IMR-90 (cell line): Measurements from ENCODE around the gene CFDP1.

Source experiments
- BHLHE40 ChIP-seq: fragments of 150-350 bp; IDR thresholded peaks from 2 replicates; pipeline ENCODE4 v1.6.1; 2016; ENCODE audit warnings: mild to moderate bottlenecking, low read depth, low read length
- CEBPB ChIP-seq: IDR thresholded peaks from 2 replicates; pipeline ENCODE4 v1.6.1; 2012; ENCODE audit warnings: low read depth, low read length, improper control_type of control experiment
- CTCF ChIP-seq: conservative IDR thresholded peaks from 2 replicates; pipeline ENCODE4 v1.5.1; 2012; ENCODE audit warnings: mild to moderate bottlenecking, low read depth, low read length, improper control_type of control experiment
- MAFK ChIP-seq: IDR thresholded peaks from 2 replicates; pipeline ENCODE4 v1.6.1; 2012; ENCODE audit warnings: low read depth, low read length, improper control_type of control experiment
- MAZ ChIP-seq: IDR thresholded peaks from 2 replicates; pipeline ENCODE4 v1.6.1; 2012; ENCODE audit warnings: low read depth, mild to moderate bottlenecking, low read length, improper control_type of control experiment, moderate library complexity, borderline replicate concordance
- MXI1 ChIP-seq: IDR thresholded peaks from 2 replicates; pipeline ENCODE4 v1.6.1; 2012; ENCODE audit warnings: low read depth, mild to moderate bottlenecking, low read length, moderate library complexity, borderline replicate concordance
- NFE2L2 ChIP-seq: fragments of 150-350 bp; IDR thresholded peaks from 2 replicates; pipeline ENCODE4 v1.6.1; 2016; ENCODE audit warnings: low read depth, mild to moderate bottlenecking, low read length
- POLR2A ChIP-seq: IDR thresholded peaks from 2 replicates; pipeline ENCODE4 v1.6.1; 2012; ENCODE audit warnings: mild to moderate bottlenecking, low read depth, low read length
- USF2 ChIP-seq: fragments of 150-350 bp; IDR thresholded peaks from 2 replicates; pipeline ENCODE4 v1.6.1; 2017; ENCODE audit warnings: mild to moderate bottlenecking, antibody characterized with exemption, low read length, low read depth

GRCh38 chr16:75364286-75364791, 69.0 kb downstream of the CFDP1 start:
- TF ChIP-seq CEBPB = no peak
- TF ChIP-seq POLR2A = no peak
- TF ChIP-seq CTCF = no peak
- no peak for TF ChIP-seq MAZ
- TF ChIP-seq NFE2L2 = no peak
- TF ChIP-seq MAFK = peak; percentile 66
- TF ChIP-seq BHLHE40 = no peak
- TF ChIP-seq USF2 = no peak
- no peak for TF ChIP-seq MXI1
